LNCAP (cell line): ENCODE data around the gene GPC5.

Experiments
- TF ChIP-seq, protein P1 (sequence below): fragments of 450-650 bp; IDR thresholded peaks from 2 replicates; pipeline ENCODE4 v1.5.1; 2017; ENCODE audit warnings: mild to moderate bottlenecking

The GPC5 gene

DNA sequence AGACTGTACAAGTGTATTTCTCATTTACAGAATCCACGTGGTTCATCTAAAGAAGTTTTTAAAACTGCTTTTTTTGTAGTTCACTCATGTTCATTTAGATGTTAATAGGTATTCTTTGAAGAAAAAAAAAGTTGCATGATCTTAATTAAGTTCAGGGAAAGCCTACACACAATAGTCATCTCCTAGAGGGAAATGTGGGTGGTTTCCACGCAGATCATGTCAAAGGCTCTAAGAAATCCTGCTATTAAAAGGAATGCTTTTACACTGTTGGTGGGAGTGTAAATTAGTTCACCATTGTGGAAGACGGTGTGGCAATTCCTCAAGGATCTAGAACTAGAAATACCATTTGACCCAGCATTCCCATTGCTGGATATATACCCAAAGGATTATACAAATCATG lies 312.3 kb downstream of the GPC5 start:
- TF ChIP-seq, protein P1, sequence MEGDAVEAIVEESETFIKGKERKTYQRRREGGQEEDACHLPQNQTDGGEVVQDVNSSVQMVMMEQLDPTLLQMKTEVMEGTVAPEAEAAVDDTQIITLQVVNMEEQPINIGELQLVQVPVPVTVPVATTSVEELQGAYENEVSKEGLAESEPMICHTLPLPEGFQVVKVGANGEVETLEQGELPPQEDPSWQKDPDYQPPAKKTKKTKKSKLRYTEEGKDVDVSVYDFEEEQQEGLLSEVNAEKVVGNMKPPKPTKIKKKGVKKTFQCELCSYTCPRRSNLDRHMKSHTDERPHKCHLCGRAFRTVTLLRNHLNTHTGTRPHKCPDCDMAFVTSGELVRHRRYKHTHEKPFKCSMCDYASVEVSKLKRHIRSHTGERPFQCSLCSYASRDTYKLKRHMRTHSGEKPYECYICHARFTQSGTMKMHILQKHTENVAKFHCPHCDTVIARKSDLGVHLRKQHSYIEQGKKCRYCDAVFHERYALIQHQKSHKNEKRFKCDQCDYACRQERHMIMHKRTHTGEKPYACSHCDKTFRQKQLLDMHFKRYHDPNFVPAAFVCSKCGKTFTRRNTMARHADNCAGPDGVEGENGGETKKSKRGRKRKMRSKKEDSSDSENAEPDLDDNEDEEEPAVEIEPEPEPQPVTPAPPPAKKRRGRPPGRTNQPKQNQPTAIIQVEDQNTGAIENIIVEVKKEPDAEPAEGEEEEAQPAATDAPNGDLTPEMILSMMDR, result no peak

DNA sequence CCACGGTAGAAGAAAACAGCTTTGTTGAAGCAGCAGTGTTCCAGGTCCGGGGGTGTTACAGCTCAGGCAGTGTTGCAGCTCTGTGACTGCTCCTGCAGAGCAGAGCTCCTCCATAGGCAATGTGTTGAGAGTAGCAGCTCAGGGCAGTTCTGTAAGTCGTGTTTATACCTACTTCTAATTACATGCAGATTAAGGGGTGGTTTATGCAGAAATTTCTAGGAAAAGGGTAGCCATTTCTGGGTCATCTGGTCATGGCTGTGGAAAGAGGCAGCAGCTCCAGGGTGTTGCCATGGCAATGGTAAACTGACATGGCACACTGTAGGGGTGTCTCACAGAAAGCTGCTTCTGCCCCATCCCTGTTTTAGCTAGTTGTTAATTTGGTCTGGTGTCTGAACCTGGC lies 316.4 kb downstream of the GPC5 start:
- TF ChIP-seq, protein P1, result no peak

DNA sequence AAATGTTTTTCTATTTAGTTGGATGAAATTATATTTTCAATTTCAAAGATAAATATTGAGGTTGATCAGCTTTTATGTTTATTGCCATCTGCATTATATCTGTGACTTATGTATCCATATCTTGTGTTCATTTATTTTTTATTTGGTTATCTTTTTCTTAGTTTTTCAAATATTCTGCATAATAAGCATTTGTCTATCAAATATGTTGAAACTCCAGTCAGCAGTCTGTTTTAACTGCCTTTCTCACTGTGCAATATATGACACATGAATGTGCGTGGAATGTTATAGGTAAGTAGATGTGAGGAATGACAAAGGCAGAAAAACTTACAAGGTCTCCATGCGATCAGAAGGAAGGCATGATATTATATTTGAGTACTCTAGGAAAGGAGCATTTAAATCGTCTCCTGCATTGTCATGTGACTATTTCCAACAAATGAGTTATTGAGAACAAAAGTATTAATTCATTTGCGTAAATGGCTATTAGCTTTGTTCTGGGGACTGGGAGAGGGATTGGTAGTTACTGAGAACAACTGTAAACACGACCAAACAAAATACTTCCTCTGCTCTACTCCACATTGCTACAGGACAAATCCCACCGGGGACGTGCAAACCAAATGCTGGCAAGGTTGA lies 318.1 kb downstream of the GPC5 start:
- TF ChIP-seq, protein P1, result no peak

DNA sequence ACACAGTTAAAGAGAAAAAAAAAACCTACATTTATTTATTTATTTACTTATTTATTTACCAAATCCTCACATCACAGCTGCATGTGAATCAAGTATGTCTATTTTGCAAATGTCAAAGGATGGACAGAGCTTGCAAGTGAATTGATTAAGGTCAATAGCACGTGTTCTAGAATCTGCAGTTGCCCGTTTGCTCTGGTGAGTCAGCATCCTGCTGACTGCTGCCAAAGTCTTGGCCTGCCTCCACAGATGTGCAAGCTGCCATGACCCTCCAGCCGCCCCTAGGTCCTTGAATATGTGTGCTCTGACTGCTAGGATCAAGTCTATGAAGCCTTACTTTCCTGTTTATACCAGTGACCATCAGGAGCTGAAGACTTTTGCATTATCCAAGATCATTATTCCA lies 320.6 kb downstream of the GPC5 start:
- TF ChIP-seq, protein P1, result no peak

DNA sequence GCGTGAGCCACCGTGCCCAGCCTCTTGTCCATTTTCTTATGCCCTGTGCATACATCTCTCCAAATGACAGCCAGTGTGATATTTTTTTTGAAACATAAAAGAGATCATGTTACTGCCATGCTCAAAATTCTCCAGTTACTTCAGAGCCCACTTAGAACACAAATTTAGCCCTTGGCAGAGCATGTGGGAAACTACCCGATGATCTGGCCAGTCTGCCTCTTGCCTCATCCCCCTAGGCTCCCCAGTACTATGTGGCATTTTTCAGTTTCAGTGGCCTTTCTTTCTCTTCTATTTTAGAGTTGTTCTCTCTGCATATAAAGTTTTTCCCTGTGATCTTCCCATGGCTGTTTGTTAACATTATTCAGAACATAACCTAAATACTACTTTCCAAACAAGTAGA lies 323.0 kb downstream of the GPC5 start:
- TF ChIP-seq, protein P1, result no peak

DNA sequence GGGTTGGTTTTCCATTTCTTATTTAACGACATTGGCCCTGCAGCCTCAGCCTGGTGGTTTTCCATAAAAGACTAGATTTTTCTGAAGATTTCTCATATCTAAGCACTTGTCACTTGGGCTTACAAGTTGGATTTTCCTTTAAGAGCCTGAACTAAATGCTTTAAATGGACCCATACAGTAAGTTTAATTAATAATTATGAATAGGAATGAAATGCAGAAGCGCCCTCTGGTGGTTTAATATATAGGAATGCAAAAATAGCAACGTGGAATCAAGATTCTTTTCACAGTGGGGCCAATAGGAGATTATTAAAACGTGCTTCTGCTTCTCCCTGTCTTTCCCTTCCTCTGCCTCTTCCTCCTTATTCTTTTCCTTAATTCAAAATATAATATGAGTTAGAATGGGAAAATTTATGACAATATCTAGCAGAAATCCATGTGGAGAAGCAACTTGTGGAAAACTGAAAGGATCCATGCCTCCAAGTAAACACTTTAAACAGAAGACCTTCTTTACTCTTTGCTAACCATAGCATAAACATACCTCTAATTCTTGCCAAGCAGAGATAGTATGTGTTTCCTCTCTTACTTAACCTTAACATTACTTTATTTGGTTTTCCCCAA lies 324.0 kb downstream of the GPC5 start:
- TF ChIP-seq, protein P1, result peak; percentile 57

DNA sequence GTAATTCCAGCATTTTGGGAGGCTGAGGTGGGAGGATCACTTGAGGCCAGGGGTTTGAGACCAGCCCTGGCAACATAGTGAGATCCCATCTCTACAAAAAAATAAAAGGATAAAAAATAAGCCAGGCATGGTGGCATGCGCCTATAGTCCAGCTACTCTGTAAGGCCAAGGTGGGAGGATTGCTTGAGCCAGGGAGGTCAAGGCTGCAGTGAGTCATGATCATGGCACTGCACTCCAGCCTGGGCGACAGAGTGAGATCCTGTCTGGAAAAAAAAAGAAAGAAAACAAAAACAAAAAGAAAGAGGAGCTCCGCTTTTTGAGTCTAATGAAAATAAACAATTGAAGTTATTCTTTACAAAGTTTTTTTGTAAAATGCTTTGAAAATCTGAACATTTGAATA lies 326.2 kb downstream of the GPC5 start:
- TF ChIP-seq, protein P1, result no peak

DNA sequence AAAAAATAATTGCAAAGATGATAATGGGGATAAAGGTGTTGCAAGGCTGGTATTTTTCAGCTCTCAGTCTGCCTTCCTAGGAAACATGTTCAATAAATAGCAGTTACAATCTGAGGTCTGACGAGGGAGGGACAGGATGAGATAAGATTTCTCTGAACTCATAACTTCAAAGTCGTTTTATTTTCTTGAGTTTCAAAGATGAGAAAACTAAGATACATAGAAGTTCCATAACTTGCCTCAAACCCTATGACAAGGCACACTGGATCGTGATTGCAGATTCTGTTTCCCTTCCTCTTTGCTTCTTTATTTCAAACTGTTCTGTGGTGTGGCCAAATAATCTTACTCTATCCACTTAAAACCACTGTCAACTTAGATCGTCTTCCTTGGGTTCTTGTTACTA lies 327.2 kb downstream of the GPC5 start:
- TF ChIP-seq, protein P1, result no peak
